HepG2 (cell line): ENCODE results near the gene KIF20A. TPM values are rescaled to one million over a fixed set of nuclear protein-coding genes. Genes with fewer than 3 reads are reported as not detected.

Experiments used
- CAMTA2 ChIP-seq: sonication (generic); formaldehyde crosslinking; IDR thresholded peaks from 2 replicates; pipeline ENCODE4 v1.4.0; 2020; ENCODE audit warnings: mild to moderate bottlenecking, missing genetic modification reagents, borderline replicate concordance
- CEBPZ ChIP-seq: IDR thresholded peaks from 2 replicates; pipeline ENCODE4 v1.6.1; 2012; ENCODE audit warnings: low read length, improper control_type of control experiment
- CENPX ChIP-seq: sonication (generic); formaldehyde crosslinking; IDR thresholded peaks from 2 replicates; pipeline ENCODE4 v1.9.0; 2021; ENCODE audit warnings: mild to moderate bottlenecking, missing genetic modification reagents, moderate library complexity
- CSRNP2 ChIP-seq: sonication (generic); formaldehyde crosslinking; conservative IDR thresholded peaks from 2 replicates; pipeline ENCODE4 v1.8.0; 2022; ENCODE audit warnings: low read depth, missing genetic modification reagents
- DZIP1 ChIP-seq: sonication (generic); formaldehyde crosslinking; IDR thresholded peaks from 2 replicates; pipeline ENCODE4 v1.5.0; 2020; ENCODE audit warnings: mild to moderate bottlenecking, missing genetic modification reagents
- ESRRA ChIP-seq: sonication (generic); formaldehyde crosslinking; IDR thresholded peaks from 2 replicates; pipeline ENCODE4 v1.5.1; 2020; ENCODE audit warnings: mild to moderate bottlenecking, low read depth, missing genetic modification reagents
- HBP1 ChIP-seq: IDR thresholded peaks from 2 replicates; pipeline ENCODE4 v1.6.1; 2016; ENCODE audit warnings: low read depth, control low read depth
- HNF4A ChIP-seq: sonication (generic); formaldehyde crosslinking; IDR thresholded peaks from 2 replicates; pipeline ENCODE4 v1.4.0; 2020; ENCODE audit warnings: missing genetic modification reagents
- MED1 ChIP-seq: sonication (generic); formaldehyde crosslinking; IDR thresholded peaks from 2 replicates; pipeline ENCODE4 v1.4.0; 2020; ENCODE audit warnings: missing genetic modification reagents
- MYPOP ChIP-seq: sonication (generic); formaldehyde crosslinking; IDR thresholded peaks from 2 replicates; pipeline ENCODE4 v1.8.1; 2023; ENCODE audit warnings: mild to moderate bottlenecking, moderate library complexity, missing genetic modification reagents
- NR2F6 ChIP-seq, 2 experiments: IDR thresholded peaks; 2 replicates each; pipeline ENCODE4 v1.6.1; 2016; ENCODE audit warnings: antibody characterized with exemption in 1 of 2, mild to moderate bottlenecking in 1 of 2
- PITX1 ChIP-seq: sonication (generic); formaldehyde crosslinking; IDR thresholded peaks from 2 replicates; pipeline ENCODE4 v1.5.1; 2020; ENCODE audit warnings: mild to moderate bottlenecking, missing genetic modification reagents
- SALL1 ChIP-seq: sonication (generic); formaldehyde crosslinking; IDR thresholded peaks from 2 replicates; pipeline ENCODE4 v1.8.0; 2022; ENCODE audit warnings: mild to moderate bottlenecking, missing genetic modification reagents
- ZNF136 ChIP-seq: sonication (generic); formaldehyde crosslinking; IDR thresholded peaks from 2 replicates; pipeline ENCODE4 v1.8.1; 2022; ENCODE audit warnings: low read depth, mild to moderate bottlenecking, moderate library complexity, missing genetic modification reagents
- ZNF224 ChIP-seq: sonication (generic); formaldehyde crosslinking; IDR thresholded peaks from 2 replicates; pipeline ENCODE4 v1.5.0; 2020; ENCODE audit warnings: mild to moderate bottlenecking, missing genetic modification reagents
- ZNF335 ChIP-seq: sonication (generic); formaldehyde crosslinking; IDR thresholded peaks from 2 replicates; pipeline ENCODE4 v1.4.0; 2020; ENCODE audit warnings: missing genetic modification reagents
- ZNF629 ChIP-seq: sonication (generic); formaldehyde crosslinking; conservative IDR thresholded peaks from 2 replicates; pipeline ENCODE4 v1.5.0; 2020; ENCODE audit warnings: missing genetic modification reagents
- ZNF878 ChIP-seq: sonication (generic); formaldehyde crosslinking; IDR thresholded peaks from 2 replicates; pipeline ENCODE4 v1.8.1; 2023; ENCODE audit warnings: mild to moderate bottlenecking, missing genetic modification reagents, moderate library complexity
- polyA plus RNA-seq, 8 experiments: library from polyadenylated mRNA; depleted of rRNA in 3 of 8; stranded (reverse) in 7 of 8; unstranded in 1 of 8; fragments of >200 nt; fragmentation: Illumina TruSeq in 4 of 8; extraction: Trizol in 4 of 8; gene quantifications; 2 replicates each; pipeline versions ENCODE4 v1.2.1 to v1.2.3, GENCODE V29; 2011 to 2016; ENCODE audit warnings: low read depth in 4 of 8, missing spikeins in 1 of 8, mixed read lengths in 1 of 8; ENCODE audit not compliant: insufficient read depth in 1 of 8
- total RNA-seq, 5 experiments: library from RNA; depleted of rRNA; stranded (reverse); fragments of >200 nt; fragmentation: Illumina TruSeq; extraction: Trizol; gene quantifications; 2 replicates each; pipeline ENCODE4 v1.2.3, GENCODE V29; 2016; ENCODE audit warnings: low read depth in 1 of 5

KIF20A gene
- total and polyA plus RNA-seq, 2 of the 13 experiments (the other 11 are each of a cell fraction or from before 2014, with no cell fraction given), result 17.1 to 66.8 TPM

GRCh38 chr5:138178516-138179276 is at the start of gene KIF20A, which contains the start of gene BRD8 (continued):
- TF ChIP-seq NR2F6 (IDR thresholded peaks at IDR 0.05) (peak; percentile 66), NR2F6 (CRISPR knock-in tag; IDR thresholded peaks at IDR 0.05) (peak; percentile 43), ZNF136 (CRISPR knock-in tag) (no peak), ZNF878 (CRISPR knock-in tag) (peak; percentile 87; the same call in 1 of the 2 replicates), CENPX (CRISPR knock-in tag) (no peak), CAMTA2 (no peak), ZNF629 (no peak), ZNF224 (CRISPR knock-in tag) (no peak; the same call in 1 of the 2 replicates), ESRRA (CRISPR knock-in tag) (no peak), SALL1 (CRISPR knock-in tag) (peak; percentile 11; the same call in 1 of the 2 replicates), CSRNP2 (CRISPR knock-in tag) (no peak), DZIP1 (CRISPR knock-in tag) (no peak), HBP1 (CRISPR knock-in tag) (peak; percentile 97), MYPOP (CRISPR knock-in tag) (peak; percentile 86), PITX1 (0 out of 2 replicates have a peak, but pooled peaks have one; percentile 19), CEBPZ (no peak), HNF4A (no peak), MED1 (no peak; the same call in 1 of the 2 replicates), ZNF335 (CRISPR knock-in tag) (no peak)
